Esophagus squamous epithelium (tissue), 4 donors: ENCODE results near the gene SLC16A12.

Experiments used
- CTCF ChIP-seq, 6 experiments: fragments of 450-650 bp in 4 of 6; fragments of 200-600 bp in 2 of 6; sonication (generic) in 2 of 6; IDR thresholded peaks; one replicate each; pipeline ENCODE4 v1.5.1; 2016 to 2019; ENCODE audit warnings: antibody characterized with exemption in 6 of 6, mild to moderate bottlenecking in 4 of 6, moderate library complexity in 4 of 6
- POLR2A ChIP-seq, 4 donors: fragments of 450-650 bp; IDR thresholded peaks; one replicate each; pipeline ENCODE4 v1.6.1; 2017; ENCODE audit warnings: antibody characterized with exemption in 4 of 4, mild to moderate bottlenecking in 4 of 4, moderate library complexity in 3 of 4

- TF ChIP-seq CTCF (IDR thresholded peaks at IDR 0.05): no peak
- TF ChIP-seq POLR2A (IDR thresholded peaks at IDR 0.05): no peak
Observed at GRCh38 chr10:89574368-89574767, 39.0 kb upstream of the SLC16A12 start.
